ENCODE results near the gene BCAP31. TPM values are rescaled to one million over a fixed set of nuclear protein-coding genes. Genes with fewer than 3 reads are reported as not detected.
A peak's percentile ranks its signal among the peaks of the same experiment; 100 is the strongest.

Gene BCAP31
- total and polyA plus RNA-seq, 3 donors from 2014 or later: 149 to 222 (median 153) TPM

DNA sequence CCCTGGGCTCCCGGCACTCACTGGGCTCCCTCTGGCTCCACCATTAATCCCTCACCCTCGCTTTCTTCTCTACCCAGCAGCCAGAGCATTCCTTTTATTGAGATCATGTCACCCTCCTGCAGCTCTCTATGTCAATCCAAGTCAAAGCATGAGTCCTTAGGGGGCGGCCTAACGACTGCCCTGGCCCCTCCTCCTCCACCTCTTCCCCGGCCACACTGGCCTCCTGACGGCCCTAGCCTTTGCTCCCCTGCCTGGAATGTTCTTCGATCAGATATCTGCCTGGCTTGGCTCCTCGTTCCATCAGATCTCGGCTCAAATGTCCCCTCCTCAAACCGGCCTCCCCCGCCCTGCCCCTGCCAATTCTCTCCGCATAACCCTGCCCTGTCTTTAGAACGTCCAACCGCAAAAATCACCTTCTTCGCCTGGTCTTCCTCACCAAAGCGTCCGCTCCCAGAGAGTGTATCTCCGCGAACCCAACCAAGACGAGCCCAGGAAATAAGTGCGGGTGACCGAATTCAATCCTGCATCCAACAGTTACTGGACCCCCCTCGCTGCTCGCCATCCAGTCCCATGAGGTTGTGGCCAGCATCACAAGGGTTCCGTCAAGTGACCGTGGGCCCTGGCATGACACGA, 49.9 kb downstream of the BCAP31 start:
- no peaks in the 10 kb centered on the region for H3K36me3 ChIP-seq (ENCODE audit: low read depth, missing control alignments)
- no peak for DNase-seq
- H3K9me3 ChIP-seq: no peaks in the 10 kb centered on the region
- intact Hi-C loops (cut with DNase I; ENCODE audit: low total_unique reads): no loop called here
- TF ChIP-seq POLR2A (IDR thresholded peaks at IDR 0.05): no peak
- TF ChIP-seq, protein P1, sequence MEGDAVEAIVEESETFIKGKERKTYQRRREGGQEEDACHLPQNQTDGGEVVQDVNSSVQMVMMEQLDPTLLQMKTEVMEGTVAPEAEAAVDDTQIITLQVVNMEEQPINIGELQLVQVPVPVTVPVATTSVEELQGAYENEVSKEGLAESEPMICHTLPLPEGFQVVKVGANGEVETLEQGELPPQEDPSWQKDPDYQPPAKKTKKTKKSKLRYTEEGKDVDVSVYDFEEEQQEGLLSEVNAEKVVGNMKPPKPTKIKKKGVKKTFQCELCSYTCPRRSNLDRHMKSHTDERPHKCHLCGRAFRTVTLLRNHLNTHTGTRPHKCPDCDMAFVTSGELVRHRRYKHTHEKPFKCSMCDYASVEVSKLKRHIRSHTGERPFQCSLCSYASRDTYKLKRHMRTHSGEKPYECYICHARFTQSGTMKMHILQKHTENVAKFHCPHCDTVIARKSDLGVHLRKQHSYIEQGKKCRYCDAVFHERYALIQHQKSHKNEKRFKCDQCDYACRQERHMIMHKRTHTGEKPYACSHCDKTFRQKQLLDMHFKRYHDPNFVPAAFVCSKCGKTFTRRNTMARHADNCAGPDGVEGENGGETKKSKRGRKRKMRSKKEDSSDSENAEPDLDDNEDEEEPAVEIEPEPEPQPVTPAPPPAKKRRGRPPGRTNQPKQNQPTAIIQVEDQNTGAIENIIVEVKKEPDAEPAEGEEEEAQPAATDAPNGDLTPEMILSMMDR (IDR thresholded peaks at IDR 0.05): no peak
- no peaks in the 10 kb centered on the region for H3K4me1 ChIP-seq
- 57 to 72% methylated on average over 18 to 26 of the region's 27 CpGs for whole genome bisulfite sequencing, 2 donors
- H3K27ac ChIP-seq: no peak overlapping the region
- H3K27me3 ChIP-seq: no peaks in the 10 kb centered on the region
- H3K4me3 ChIP-seq: no peak overlapping the region

DNA sequence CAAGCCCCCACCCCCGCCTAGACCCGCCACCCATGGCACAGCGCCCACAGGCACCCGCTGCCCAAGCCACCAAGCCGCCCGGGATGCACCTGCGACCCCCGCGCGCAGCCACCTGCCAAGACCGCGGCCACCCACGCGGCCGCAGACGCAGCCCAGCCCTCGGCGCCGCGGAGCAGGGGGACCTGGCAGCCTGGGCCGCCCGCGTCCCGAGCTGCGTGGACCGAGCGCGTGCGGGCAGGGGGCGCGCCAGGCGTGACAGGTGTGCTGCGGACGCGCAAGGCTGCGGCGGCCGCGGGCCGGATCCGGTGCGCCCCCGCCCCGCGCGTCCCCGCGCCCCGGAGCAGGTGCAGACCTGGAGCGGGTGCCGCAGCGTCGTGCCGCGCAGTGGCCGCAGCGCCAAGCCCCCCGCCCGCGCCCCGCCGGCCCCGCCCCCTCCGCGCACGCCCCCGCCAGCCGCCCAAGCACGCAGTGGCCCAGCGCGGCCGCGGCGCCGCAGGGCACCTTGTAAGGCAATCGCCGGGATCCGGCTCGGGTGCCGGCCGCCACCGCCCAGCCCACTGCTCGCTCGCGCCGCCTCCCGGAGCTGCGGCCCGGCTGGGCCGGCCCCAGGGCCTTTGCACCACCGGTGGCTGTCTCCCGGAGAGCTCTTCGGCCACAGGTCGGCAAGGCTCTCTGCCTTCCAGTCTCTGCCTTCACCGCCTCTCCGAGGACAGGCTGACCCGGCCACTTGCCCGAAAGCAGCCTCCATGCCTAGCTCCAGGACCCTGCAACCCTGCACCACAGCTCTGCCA, 50.6 kb downstream of the BCAP31 start, which contains the start of gene PNCK:
Gene PNCK (minus strand): TSS at position 386 of the 791 bp plus-strand sequence. CDS start 737 bp downstream, outside the sequence.
- no peaks in the 10 kb centered on the region for H3K4me1 ChIP-seq
- whole genome bisulfite sequencing, 2 donors: 53% methylated on average over 3 of the region's 98 CpGs; no CpG with 5 or more reads in 1 of the 2 donors
- H3K4me3 ChIP-seq: no peak within 1 kb of the TSS
- intact Hi-C loops (cut with DNase I; ENCODE audit: low total_unique reads): no loop called here
- TF ChIP-seq POLR2A (IDR thresholded peaks at IDR 0.05): no peak
- TF ChIP-seq, protein P1 (IDR thresholded peaks at IDR 0.05): no peak
- no peak within 1 kb of the TSS for H3K27ac ChIP-seq
- H3K9me3 ChIP-seq: no peaks in the 10 kb centered on the region
- no peaks in the 10 kb centered on the region for H3K27me3 ChIP-seq
- no peak for DNase-seq
- H3K36me3 ChIP-seq (ENCODE audit: low read depth, missing control alignments): no peaks in the 10 kb centered on the region

DNA sequence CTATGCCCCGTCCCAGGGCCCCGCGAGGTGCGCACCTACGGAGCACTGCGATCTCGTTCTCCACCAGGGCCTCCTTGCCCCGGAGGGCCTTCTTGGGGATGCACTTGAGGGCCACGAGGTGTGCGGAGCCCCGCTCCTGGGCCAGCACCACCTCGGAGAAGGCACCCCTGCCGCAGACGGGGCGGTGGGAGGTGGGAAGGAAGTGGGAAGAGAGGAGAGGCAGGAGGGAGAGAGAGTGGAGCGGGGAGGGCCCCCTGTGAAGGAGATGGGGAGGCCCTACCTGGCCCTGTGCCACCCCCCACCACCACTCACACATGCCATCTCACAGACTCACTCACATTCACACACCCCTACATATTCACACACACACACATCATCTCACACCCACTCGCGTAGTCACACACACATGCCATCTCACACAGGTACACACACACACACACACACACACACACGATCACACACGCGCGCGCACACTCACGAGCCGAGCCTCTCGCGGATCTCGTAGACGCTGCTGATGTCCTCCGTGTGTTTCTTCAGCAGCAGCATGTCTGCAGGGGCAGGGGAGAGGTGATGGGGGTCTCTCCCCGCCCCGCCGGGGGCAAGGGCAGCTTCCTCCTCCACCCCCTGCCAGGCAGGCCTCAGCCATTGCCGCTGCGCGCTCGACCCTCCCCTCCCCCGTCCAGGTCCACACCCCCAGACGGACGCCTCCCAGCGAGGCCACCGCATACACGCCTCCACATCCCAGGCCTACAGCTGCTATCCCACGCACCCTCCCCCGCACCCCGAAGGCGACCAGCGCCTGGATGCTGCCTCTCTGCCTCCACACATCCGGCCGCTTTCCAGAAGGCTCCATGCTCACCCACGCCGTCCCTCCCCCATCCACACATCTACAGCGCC, 51.4 kb downstream of the BCAP31 start:
- H3K27ac ChIP-seq: no peak overlapping the region
- no peaks in the 10 kb centered on the region for H3K4me1 ChIP-seq
- H3K9me3 ChIP-seq: no peaks in the 10 kb centered on the region
- no peak overlapping the region for H3K4me3 ChIP-seq
- no peaks in the 10 kb centered on the region for H3K27me3 ChIP-seq
- TF ChIP-seq, protein P1 (IDR thresholded peaks at IDR 0.05): no peak
- no peak for TF ChIP-seq POLR2A (IDR thresholded peaks at IDR 0.05)
- H3K36me3 ChIP-seq (ENCODE audit: low read depth, missing control alignments): no peaks in the 10 kb centered on the region
- peak; percentile 85 for DNase-seq
- WGBS, 2 donors: 32 to 44% methylated on average over 4 to 37 of the region's 53 CpGs
- intact Hi-C loops (cut with DNase I; ENCODE audit: low total_unique reads): no loop called here

DNA sequence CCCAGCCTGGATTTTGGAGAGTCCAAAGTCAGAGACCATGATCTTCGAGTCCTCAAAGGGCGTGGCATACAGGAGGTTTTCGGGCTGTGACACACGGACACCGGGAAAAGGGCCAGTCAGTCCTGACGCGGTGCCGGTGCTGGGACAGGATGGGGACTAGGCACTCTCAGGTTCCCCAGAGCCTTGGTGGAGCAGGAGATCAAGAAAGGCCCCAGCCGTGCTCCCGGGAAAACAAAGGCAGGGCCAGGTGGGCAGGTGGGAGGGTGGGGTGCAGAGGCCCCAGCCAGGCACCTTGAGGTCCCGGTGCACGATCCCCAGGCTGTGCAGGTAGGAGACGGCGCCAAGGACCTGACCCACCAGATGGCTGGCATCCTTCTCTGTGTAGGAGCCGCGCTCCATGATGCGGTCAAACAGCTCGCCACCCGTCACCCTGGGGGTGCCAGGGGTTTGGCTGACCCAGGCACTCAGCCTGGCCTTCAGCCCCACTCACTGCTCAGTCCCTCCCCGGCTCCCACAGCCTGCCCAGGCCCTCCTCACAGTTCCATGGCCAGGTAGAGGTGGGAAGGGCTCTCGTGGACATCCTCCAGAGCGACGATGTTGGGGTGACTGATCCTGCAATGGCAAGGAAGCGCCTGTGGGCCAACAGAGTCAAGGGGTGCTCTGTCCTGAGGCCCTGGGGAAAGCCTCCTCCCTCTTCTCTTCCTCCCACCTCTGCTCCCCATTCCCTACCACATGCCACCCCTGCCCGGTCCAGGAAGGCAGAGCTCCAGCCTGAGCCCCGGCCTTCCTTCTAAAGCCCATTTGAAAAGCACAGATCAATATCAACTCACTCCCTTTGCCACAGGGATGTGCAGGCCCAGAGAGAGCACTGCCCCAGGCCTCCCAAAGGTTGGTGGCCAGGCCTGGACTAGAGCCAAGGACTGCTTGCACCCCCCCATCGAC, 52.3 kb downstream of the BCAP31 start:
- TF ChIP-seq, protein P1 (IDR thresholded peaks at IDR 0.05): no peak
- no peak for TF ChIP-seq POLR2A (IDR thresholded peaks at IDR 0.05)
- Histone ChIP-seq H3K36me3 (ENCODE audit: low read depth, missing control alignments) (no peaks in the 10 kb centered on the region), H3K27me3 (no peaks in the 10 kb centered on the region), H3K4me3 (no peak overlapping the region), H3K4me1 (no peaks in the 10 kb centered on the region), H3K9me3 (no peaks in the 10 kb centered on the region), H3K27ac (no peak overlapping the region)
- intact Hi-C loops (cut with DNase I; ENCODE audit: low total_unique reads): no loop called here
- DNase-seq: no peak
- 80 to 89% methylated on average over 3 to 17 of the region's 27 CpGs for WGBS, 2 donors
